EH (cell line): ENCODE results near the gene CPB2.

Experiments
- DNase-seq: peaks from one replicate; pipeline ENCODE4 v3.0.0-alpha.2; 2015; ENCODE audit warnings: low read depth

CPB2 gene

GRCh38 chr13:46104868-46105267, at the start of gene CPB2:
Gene CPB2, minus strand, starts transcription at chr13:46105033. Its CDS starts 24 bp downstream, at chr13:46105009.
- DNase-seq, result no peak

GRCh38 chr13:46154136-46154801, 49.4 kb upstream of the CPB2 start:
- DNase-seq, result no peak

- no peak for DNase-seq
These were observed 47.9 kb upstream of the CPB2 start for GRCh38 chr13:46152627-46153328.

- no peak for DNase-seq
These were observed 45.4 kb upstream of the CPB2 start for GRCh38 chr13:46150134-46150693.

GRCh38 chr13:46149272-46150133, 44.7 kb upstream of the CPB2 start:
- DNase-seq, result no peak

GRCh38 chr13:46146898-46147297, 42.1 kb upstream of the CPB2 start:
- peak; percentile 15 for DNase-seq

- DNase-seq, result no peak
These were observed 41.1 kb upstream of the CPB2 start for GRCh38 chr13:46145950-46146349.

- DNase-seq, result no peak
These were observed 40.3 kb upstream of the CPB2 start for GRCh38 chr13:46145135-46145534.

GRCh38 chr13:46143184-46143701, 38.4 kb upstream of the CPB2 start:
- DNase-seq, result no peak

GRCh38 chr13:46142776-46143175, 37.9 kb upstream of the CPB2 start:
- no peak for DNase-seq

GRCh38 chr13:46140044-46140443, 35.2 kb upstream of the CPB2 start:
- DNase-seq, result no peak

GRCh38 chr13:46137627-46138317, 32.9 kb upstream of the CPB2 start:
- DNase-seq, result no peak

- no peak for DNase-seq
These were observed 31.9 kb upstream of the CPB2 start for GRCh38 chr13:46136688-46137087.

GRCh38 chr13:46134961-46135522, 30.2 kb upstream of the CPB2 start:
- DNase-seq, result no peak

- no peak for DNase-seq
These were observed 29.7 kb upstream of the CPB2 start for GRCh38 chr13:46134494-46134893.

GRCh38 chr13:46132109-46132508, 27.3 kb upstream of the CPB2 start:
- no peak for DNase-seq

- DNase-seq, result no peak
These were observed 26.9 kb upstream of the CPB2 start for GRCh38 chr13:46131705-46132104.

- no peak for DNase-seq
These were observed 25.3 kb upstream of the CPB2 start for GRCh38 chr13:46129955-46130618.

GRCh38 chr13:46129124-46129523, 24.3 kb upstream of the CPB2 start:
- no peak for DNase-seq

GRCh38 chr13:46127358-46128023, 22.7 kb upstream of the CPB2 start:
- DNase-seq, result no peak
